GM13976 (cell line): ENCODE measurements around the gene SLC22A16.
"Not testable (repeated sequence)": the region's sequence is repeated elsewhere in the genome, so short reads cannot be mapped to it uniquely, and the experiment has no call there.

Experiments
- DNase-seq: peaks from one replicate; pipeline ENCODE4 v3.0.0; 2012; ENCODE audit warnings: low spot score
- CTCF ChIP-seq: IDR thresholded peaks from 2 replicates; pipeline ENCODE4 v1.5.1; 2012; ENCODE audit warnings: borderline replicate concordance, mild to moderate bottlenecking; ENCODE audit not compliant: insufficient read depth; ENCODE audit errors: extremely low read depth, missing control alignments, control extremely low read depth
- in situ Hi-C: fragments of 300-500 bp; cut with MboI; formaldehyde crosslinking; loops from one replicate; pipeline ENCODE4 v1.12.0; 2022; ENCODE audit warnings: low sequenced_read_pairs, mixed read lengths, inconsistent platforms; ENCODE audit not compliant: unreplicated experiment

The SLC22A16 gene

GRCh38 chr6:110467566-110468140 lies 8.8 kb downstream of the SLC22A16 start:
- in situ Hi-C loops = no loop called here
- DNase-seq = no peak
- no peak for TF ChIP-seq CTCF

- no peak for TF ChIP-seq CTCF
- in situ Hi-C loops = no loop called here
- DNase-seq = no peak
These were observed 13.4 kb downstream of the SLC22A16 start for GRCh38 chr6:110462884-110463481.

GRCh38 chr6:110461376-110461775 lies 15.0 kb downstream of the SLC22A16 start:
- DNase-seq = no peak
- in situ Hi-C loops = no loop called here
- no peak for TF ChIP-seq CTCF

GRCh38 chr6:110459137-110459536 lies 17.3 kb downstream of the SLC22A16 start:
- DNase-seq = no peak
- in situ Hi-C loops = no loop called here
- no peak for TF ChIP-seq CTCF

- in situ Hi-C loops = no loop called here
- TF ChIP-seq CTCF = no peak
- DNase-seq = no peak
These were observed 17.9 kb downstream of the SLC22A16 start for GRCh38 chr6:110458476-110458875.

GRCh38 chr6:110457567-110458175 lies 18.7 kb downstream of the SLC22A16 start:
- DNase-seq, in situ Hi-C loops: not testable (repeated sequence)
- TF ChIP-seq CTCF = peak; percentile 42

- no peak for TF ChIP-seq CTCF
- DNase-seq = no peak
- in situ Hi-C loops = no loop called here
These were observed 19.7 kb downstream of the SLC22A16 start for GRCh38 chr6:110456694-110457093.
